Esophagus squamous epithelium (tissue), 4 donors: ENCODE data around the gene RCOR1.

Experiments
- POLR2A ChIP-seq, 4 donors: fragments of 450-650 bp; IDR thresholded peaks; one replicate each; pipeline ENCODE4 v1.6.1; 2017; ENCODE audit warnings: antibody characterized with exemption in 4 of 4, mild to moderate bottlenecking in 4 of 4, moderate library complexity in 3 of 4
- TF ChIP-seq, protein P1 (sequence below), 6 experiments: fragments of 450-650 bp in 4 of 6; fragments of 200-600 bp in 2 of 6; sonication (generic) in 2 of 6; IDR thresholded peaks; one replicate each; pipeline ENCODE4 v1.5.1; 2016 to 2019; ENCODE audit warnings: antibody characterized with exemption in 6 of 6, mild to moderate bottlenecking in 4 of 6, moderate library complexity in 4 of 6

DNA sequence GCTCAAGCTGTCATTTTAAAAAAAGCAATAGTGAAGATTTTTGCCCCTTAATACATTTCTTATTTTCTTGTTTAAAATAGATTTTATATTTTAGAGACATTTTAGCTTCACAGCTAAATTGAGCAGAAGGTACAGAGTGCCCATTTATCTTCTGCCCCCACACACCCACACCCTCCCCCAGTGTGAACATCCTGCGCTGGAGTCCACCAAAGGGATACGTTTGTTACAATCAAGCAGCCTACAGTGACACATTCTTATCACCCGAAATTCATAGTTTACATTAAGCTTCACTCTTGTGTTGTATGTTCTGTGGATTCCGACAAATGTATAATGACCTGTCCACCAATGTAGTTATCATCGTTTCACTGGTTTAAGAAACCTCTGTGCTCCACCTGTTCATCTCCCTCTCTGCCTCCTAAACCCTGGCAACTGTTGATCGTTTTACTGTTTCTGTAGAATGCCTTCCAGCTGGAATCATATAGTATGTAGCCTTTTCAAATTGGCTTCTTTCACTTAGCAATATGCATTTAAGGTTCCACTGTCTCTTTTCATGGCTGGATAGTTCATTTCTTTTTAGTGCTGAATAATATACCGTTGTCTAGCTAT, 93.8 kb downstream of the RCOR1 start:
- TF ChIP-seq, protein P1, sequence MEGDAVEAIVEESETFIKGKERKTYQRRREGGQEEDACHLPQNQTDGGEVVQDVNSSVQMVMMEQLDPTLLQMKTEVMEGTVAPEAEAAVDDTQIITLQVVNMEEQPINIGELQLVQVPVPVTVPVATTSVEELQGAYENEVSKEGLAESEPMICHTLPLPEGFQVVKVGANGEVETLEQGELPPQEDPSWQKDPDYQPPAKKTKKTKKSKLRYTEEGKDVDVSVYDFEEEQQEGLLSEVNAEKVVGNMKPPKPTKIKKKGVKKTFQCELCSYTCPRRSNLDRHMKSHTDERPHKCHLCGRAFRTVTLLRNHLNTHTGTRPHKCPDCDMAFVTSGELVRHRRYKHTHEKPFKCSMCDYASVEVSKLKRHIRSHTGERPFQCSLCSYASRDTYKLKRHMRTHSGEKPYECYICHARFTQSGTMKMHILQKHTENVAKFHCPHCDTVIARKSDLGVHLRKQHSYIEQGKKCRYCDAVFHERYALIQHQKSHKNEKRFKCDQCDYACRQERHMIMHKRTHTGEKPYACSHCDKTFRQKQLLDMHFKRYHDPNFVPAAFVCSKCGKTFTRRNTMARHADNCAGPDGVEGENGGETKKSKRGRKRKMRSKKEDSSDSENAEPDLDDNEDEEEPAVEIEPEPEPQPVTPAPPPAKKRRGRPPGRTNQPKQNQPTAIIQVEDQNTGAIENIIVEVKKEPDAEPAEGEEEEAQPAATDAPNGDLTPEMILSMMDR (IDR thresholded peaks at IDR 0.05), result no peak
- TF ChIP-seq POLR2A (IDR thresholded peaks at IDR 0.05), result no peak
